HG02885 (cell line): Measurements from ENCODE around the gene KHNYN.

ENCODE experiments used
- ATAC-seq: cut with Tn5 transposase; IDR thresholded peaks from one replicate; pipeline ENCODE4 v1.9.1; 2021; ENCODE audit warnings: mild to moderate bottlenecking; ENCODE audit not compliant: unreplicated experiment, poor library complexity

The KHNYN gene

GRCh38 chr14:24418492-24418873 is 11.3 kb upstream of the KHNYN start:
- no peak for ATAC-seq

- ATAC-seq, result no peak
These were observed 7.5 kb upstream of the KHNYN start for GRCh38 chr14:24422261-24422660.

GRCh38 chr14:24422694-24423601 is 6.8 kb upstream of the KHNYN start:
- no peak for ATAC-seq

GRCh38 chr14:24425704-24426103 is 4.0 kb upstream of the KHNYN start:
- no peak for ATAC-seq

- ATAC-seq, result no peak
These were observed 3.4 kb upstream of the KHNYN start for GRCh38 chr14:24426150-24426911.

GRCh38 chr14:24426912-24427536 is 2.7 kb upstream of the KHNYN start:
- no peak for ATAC-seq

GRCh38 chr14:24427537-24428508 is 1.9 kb upstream of the KHNYN start:
- no peak for ATAC-seq

- no peak for ATAC-seq
These were observed 943 bp upstream of the KHNYN start for GRCh38 chr14:24428628-24429394.

- ATAC-seq, result peak; percentile 67
These were observed 458 bp downstream of the KHNYN start for GRCh38 chr14:24430143-24430681.

- peak; percentile 30 for ATAC-seq
These were observed 1.2 kb downstream of the KHNYN start for GRCh38 chr14:24430682-24431568.

- peak; percentile 58 for ATAC-seq
These were observed 2.0 kb downstream of the KHNYN start for GRCh38 chr14:24431569-24432258.

- ATAC-seq, result no peak
These were observed 2.7 kb downstream of the KHNYN start for GRCh38 chr14:24432259-24433131.

GRCh38 chr14:24434036-24434435 is 4.3 kb downstream of the KHNYN start:
- no peak for ATAC-seq

- ATAC-seq, result no peak
These were observed 4.9 kb downstream of the KHNYN start for GRCh38 chr14:24434676-24435075.

- no peak for ATAC-seq
These were observed 5.5 kb downstream of the KHNYN start for GRCh38 chr14:24435192-24435810.

GRCh38 chr14:24435998-24436354 is 6.2 kb downstream of the KHNYN start:
- no peak for ATAC-seq
